Activated T-helper 1 cell treated with Interleukin-2 at 50 U/mL for 16 hours (primary cell): ENCODE data around the gene SLC44A4.
"Not testable (repeated sequence)": the region's sequence is repeated elsewhere in the genome, so short reads cannot be mapped to it uniquely, and the experiment has no call there.

ENCODE experiments used
- DNase-seq: peaks from one replicate; pipeline ENCODE4 v3.0.0-alpha.2; 2020; ENCODE audit warnings: low read depth

Gene SLC44A4

DNA sequence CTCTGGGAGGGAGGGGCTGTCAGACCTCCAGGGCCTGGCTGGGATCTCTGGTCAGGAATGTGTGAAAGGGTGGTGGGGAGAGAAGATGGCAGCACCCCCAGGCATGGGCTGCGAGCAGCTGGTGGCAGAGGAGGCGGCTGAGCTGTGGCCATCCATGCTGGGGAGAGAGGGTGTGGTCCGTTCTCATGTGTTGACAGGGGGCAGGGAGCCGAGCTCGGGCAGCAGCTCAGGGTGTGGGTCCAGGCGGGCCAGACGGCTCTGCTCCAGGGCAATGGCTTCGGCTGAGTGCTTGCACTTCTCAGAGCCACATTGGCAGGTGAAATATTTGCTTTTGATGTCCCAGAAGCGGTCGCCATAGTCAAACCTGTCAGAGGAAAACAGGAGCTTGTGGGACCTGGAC, 1.1 kb upstream of the SLC44A4 start:
- no peak for DNase-seq

DNA sequence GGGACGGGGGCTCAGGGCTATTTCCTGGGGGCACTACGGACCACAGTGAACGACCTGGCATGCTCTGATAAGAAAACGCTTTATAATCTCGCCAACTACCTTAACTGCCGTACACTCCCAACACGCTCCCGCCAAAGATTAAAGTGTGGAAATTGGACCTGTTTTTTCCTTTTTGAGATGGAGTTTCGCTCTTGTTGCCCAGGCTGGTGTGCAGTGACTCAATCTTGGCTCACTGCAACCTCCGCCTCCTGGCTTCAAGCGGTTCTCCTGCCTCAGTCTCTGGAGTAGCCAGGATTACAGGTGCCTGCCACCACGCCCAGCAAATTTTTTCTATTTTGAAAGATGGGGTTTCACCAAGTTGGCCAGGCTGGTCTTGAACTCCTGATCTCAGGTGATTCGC, 346 bp upstream of the SLC44A4 start:
- no peak for DNase-seq

DNA sequence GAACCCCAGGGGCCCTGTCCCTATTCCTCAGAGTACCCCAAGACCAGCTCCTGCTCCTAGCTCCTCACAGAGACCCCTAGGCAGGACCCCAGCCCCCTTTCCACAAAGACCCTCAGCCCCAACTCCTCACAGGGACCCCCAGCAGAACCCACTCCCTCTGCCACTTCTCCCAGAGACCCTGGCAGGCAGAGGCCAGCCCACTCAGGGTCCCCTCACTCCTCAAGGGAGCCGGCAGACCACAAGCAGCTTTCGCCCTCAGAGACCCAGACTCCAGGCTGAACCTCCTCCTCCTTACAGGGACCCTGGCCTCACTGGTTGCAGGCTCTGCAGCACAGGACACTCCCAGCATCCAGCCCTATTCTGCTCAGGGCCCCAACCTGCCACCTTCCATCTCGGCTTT, 575 bp downstream of the SLC44A4 start:
- DNase-seq, result no peak

DNA sequence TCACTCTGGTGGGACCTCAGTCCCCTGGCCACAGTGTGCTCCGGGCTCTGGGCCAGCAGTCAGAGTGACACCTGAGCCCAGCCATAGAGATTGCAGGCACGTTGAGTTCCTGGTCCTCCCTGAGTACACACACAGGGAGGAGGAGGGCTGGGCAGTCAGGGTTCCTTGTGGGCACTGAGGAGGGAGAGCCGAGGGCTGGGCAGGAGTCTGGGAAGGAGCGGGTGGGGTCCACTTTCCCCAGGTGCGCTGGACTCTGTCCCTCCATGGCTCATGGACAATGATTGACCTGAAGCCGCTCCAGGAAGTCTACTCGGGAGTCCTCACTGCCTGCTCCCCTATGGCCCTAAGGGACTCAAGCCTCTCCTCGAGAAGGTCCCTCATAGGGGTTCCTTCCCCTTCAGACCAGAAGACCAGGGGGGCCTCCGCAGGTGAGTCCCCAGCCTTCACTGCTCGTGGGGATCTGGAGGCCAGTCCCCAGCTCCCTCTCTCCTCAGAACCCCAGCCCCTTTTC, 1.1 kb downstream of the SLC44A4 start:
- no peak for DNase-seq

DNA sequence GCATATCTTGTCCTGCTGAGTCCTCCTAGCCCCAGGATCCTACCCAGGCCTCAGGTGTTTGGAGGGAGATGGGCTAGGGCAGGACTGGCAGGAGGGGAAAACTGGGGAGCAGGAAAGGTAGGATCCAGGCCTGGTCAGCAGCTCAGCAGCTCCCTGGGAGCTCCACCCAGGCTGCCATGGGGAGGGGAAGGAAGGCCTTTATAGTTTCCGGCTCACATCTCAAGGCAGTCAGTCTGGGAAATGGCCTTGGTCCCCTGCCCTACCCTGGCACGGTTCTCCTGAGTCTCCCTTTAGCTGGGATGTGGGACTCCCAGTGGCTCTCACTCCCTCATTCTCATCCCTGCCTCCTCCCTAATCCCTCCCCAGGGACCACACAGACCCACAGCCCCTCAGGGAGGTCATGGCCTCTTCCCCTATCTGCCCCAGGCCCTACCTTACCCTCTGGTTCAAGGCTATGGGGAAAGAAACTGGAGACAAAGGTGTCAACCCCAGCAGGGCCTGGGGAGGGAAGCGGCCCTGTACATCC, 1.6 kb downstream of the SLC44A4 start:
- DNase-seq, result no peak

DNA sequence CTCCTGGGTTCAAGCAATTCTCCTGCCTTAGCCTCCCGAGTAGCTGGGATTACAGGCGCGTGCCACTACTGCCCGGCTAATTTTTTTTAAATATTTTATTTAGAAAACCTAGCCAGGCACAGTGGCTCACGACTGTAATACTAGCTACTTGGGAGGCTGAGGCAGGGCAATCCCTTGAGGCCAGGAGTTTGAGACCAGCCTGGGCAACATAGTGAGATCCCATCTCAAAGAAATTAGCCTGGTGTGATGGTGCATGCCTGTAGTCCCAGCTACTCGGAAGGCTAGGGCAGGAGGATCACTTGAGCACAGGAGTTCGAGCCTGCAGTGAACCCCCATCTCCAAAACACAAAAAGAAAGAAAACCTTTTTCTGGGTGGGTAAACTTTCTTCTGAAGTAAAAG, 2.4 kb downstream of the SLC44A4 start:
- DNase-seq, result no peak

DNA sequence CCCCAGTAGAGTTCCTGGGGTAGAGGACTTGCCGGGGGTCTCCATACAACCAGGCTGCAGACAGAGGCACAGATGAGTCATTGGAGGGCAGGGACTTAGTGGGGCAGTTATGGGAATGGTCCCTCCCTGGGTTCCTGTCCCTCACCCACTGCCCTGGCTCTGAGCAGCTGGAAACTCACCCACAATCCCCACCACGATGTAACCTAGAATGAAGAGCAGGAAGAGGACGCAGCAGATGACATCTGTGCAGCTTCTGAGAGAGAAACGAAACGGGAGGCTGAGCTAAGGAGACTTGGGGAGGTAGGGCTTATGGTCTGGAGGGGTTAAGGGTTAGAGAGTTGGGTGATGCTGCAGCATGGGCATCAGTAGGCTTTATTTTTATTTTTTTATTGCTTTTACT, 2.9 kb downstream of the SLC44A4 start:
- DNase-seq, result no peak

DNA sequence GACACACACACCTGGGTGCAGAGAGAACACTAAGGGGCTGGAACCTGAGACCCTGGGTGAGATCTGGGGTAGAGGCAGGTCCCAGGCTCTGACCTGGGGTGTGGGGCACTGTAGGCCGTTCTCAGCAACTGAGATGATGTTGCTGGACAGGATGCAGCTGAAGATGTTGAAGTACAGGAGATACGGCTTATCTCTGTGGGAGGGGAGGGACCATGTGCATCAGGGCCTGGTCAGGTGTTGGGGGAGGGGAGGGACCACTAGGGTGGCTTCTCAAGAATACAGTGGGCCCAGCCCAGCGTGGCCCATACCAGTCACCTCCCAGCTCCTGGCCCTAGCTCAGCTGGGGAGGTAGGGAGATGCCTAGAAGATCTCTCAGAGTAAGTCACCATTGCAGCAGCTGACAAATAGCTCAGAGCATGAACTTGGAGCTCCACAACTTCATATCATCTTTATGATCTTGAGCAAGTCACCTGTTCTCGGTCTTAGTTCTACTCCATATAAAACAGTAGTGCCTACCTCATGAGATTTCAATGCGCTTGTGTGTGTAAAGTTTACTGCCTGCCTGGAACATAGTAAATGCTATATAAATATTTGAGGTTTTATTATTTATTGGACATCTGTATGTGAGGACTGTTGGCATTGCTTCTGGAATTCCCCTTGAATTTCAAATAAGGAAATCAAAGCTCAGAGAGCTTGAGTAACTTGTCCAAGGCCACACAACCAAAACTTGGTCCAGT, 3.8 kb downstream of the SLC44A4 start:
- no peak for DNase-seq

DNA sequence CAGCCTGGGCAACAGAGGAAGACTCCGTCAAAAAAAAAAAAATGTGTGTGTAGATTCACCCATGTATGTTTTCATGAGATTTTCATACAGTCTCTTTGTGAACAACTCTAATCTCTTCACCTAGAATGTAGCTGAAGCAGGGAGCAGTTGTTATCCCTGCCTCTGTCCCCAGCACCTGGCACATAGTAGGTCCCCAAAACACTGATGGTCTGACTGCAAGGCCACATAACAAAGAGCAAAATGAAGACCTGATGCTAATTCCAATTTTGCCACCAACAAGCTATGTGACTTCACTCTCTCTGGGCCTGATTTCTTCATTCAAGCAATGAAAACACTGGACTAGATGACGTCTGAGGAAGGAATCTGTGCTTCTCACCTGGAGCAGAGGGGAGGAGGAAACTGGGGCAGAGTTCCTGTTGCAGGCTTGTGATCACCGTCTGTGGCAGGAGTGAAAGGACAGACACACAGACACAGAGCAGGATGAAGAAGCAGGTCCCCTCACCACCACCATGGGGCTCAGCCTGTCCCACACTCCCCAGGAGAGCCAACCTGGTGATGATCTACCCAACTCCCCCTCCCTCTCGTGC, 4.6 kb downstream of the SLC44A4 start:
- DNase-seq, result no peak

DNA sequence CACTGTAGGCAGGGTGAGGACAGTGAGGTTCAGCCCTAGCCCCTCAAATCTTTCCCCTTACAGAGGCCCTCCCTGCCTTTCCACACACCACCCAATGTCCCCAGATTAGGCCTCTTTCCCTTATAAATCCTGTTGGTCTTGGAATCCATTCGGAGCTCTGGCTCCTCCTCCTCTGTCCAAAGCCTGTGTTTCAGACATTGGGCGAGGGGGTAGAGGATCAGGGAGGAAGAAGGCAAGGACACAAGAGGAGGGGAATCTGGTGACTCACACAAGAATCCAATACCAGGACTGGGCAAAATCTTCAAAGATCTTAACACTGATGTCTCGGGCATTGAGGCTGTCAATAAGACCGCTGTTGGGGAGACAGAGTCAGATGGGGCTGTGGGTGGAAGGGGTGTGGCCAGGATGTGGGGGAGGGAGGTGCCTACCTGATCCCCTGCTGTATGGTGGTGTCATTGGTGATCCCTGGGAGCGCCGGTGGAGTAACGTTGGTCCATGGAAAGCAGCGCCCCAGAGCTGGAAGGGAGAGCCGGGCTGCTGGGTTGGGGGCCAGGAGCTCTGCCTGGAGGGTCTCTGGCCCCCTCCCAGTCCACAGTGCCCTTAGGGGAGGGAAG, 7.6 kb downstream of the SLC44A4 start:
- DNase-seq, result no peak

DNA sequence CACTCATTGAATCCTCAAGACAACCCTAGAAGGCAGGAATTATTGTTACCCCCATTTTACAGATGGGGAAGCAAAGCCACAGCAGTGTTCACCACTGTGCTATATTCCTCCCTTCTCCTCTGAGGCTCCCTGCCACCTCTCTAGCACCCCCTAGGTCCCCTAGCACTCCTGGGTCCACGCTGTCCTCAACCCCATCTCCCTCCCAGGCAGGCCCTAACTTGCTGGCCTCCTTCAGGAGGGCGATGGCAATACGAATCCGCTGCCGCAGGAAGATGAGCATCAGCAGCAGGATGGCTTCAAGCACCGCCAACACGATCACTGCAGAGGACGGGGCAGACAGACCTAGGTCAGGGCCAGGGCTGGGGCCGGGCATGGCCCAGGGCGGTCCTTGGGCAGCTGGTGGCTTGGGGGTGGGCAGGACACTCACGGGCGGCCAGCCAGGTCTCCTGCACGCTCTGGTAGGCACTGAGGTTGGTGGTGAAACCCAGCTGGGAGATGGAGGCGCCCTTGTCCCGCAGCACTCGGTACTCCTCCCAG, 8.3 kb downstream of the SLC44A4 start:
- DNase-seq, result no peak

DNA sequence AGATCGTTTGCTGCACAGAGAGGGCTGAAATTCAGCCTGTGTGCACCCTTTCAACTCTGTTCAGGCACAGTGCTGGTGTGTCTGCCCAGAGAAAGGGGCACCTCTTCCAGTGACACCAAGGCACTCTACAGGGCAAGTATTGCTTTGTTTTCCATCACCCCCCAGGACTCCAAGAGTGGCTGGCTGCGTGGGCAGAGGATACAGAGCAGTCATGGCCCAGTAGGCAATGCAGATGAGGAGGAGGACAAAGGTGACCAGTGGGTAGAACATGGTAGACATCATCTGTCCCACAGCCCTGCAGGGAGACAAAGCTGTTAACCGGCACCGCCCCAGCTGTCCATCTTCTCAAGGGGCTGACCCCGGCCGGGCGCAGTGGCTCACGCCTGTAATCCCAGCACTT, 9.5 kb downstream of the SLC44A4 start:
- DNase-seq, result no peak

DNA sequence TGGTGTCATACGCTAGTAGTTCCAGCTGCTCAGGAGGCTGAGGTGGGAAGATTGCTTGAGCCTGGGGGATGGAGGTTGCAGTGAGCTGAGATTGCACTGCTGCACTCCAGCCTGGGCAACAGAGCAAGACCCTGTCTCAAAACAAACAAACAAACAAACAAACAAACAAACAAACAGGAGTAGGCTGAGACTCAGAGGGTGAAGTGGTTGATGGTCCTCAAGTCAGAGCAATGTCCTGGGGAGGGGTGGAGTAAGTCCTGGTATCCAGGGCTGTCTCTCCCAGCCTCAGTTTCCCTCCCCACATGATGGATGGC, 10.2 kb downstream of the SLC44A4 start:
- not testable (repeated sequence) for DNase-seq

DNA sequence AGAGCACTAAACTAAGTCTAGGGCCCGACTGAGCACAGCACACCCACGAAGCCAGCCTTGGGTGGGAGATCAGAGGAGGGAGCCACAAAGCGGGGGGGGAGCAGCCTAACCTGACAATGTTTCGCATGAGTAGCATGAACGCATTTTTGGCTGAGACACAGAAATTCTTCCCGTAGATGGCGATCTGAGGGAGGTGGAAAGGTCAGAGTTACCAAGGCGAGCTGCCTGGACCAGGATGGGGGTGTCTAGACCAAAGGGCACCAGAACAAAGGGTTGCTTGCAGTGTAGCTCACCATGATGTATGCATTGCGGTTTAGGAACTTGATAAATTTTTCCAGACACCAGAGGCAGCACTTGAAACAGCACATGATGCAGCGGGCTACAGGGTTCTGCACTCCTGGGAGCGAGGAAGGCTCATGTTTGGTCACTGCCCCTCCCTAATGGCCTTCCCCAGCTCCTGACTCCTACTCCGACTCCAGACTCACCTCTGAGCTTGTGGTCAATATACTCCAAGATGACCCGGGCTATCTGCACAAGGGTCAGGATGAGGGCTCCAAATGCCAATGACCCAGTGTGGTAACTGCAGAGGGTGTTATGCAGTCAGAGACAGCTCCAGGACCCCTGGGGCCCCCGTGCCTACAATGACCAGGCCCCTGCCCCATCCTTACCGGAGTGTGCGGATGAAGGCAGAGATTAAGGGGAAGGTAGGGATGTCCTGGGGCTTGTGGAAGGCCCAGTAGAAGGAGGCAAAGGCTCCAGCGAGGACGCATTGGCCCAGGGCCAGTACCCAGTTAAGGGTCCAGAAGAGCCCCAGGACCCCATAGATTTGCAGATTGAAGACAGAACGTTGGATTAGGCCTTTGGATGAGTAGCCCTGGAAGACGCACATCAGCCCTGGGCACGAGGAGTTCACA, 13.3 kb downstream of the SLC44A4 start:
- no peak for DNase-seq

DNA sequence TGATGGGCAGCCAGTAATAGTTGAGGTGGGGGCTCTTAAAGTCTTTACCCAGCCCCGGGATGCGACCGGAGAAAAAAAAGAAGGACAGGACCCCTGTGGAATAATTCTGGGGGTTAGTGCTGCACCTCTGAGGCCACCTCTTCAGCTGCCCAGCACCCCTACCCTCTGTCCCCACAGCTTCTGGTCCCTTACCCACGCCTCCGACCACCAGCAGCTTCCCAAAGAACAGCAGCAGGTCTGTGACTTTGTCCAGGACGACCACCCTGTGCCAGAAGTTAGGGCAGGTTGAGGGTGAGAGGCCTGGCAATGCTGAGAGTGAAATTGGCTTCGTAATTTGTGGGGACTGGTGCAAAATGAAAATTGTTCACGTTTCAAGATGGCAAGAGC, 14.0 kb downstream of the SLC44A4 start:
- no peak for DNase-seq

DNA sequence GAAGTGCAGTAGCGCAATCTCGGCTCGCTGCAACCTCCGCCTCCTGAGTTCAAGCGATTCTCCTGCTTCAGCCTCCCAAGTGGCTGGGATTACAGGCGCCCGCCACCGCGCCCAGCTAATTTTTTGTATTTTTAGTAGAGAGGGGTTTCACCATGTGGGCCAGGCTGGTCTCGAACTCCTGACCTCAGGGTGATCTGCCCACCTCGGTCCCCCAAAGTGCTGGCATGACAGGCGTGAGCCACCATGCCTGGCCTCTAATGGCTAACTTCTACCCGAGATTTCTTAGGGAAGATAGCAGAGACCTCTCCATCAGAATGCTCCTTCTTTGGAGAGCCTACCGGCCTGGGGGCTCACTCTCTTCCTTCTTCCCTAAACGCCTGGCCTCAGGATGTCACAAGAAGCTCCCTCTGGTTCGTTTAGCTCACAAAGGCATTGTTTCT, 14.7 kb downstream of the SLC44A4 start:
- DNase-seq, result not testable (repeated sequence)

DNA sequence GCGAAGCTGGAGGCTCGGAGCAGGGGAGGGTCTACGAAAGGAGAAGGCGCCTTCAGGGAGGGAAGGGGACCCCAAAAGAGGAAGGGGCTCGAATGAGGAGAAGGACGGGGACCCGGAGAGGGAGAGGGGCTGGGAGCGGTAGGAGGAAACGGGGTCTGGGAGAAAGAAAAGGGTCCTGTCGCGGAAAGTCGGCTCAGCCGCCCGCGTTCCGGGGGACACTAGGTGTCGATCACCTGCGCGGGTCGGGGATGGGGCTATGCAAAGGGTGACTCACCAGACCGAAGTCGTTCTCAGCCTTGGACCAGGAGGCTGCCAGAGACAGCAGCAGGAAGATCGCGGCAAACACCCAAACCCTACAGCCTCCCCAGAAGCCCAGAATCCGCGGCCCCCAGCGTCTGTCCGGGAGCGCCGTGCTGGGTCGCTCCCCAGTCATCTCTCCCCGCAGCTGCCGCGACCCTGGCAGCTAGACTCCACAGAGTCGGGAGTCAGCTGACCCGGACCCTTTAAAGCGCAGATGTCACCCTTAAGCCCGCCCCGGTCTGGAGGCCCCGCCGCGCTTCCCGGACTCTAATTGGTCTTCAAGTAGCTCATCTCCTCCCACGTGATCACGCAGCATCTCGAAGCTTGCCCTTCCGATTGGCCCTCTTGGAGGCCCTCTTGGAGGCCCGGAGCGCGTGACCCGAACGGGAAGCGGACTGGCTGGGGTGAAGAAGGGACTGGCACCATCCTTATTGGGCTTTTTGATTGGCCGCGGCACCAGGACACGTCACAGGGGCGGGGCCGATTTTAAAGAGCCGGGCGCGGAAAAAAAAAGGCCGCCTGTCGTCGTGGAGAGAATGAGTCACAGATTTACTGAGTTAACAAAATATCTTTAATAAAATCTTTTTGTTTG, 16.2 kb downstream of the SLC44A4 start, which contains the start of gene NEU1:
Gene NEU1 (minus strand): TSS at position 478 of the 892 bp plus-strand sequence. CDS start 45 bp downstream, at position 433.
- DNase-seq, result peak; percentile 98

DNA sequence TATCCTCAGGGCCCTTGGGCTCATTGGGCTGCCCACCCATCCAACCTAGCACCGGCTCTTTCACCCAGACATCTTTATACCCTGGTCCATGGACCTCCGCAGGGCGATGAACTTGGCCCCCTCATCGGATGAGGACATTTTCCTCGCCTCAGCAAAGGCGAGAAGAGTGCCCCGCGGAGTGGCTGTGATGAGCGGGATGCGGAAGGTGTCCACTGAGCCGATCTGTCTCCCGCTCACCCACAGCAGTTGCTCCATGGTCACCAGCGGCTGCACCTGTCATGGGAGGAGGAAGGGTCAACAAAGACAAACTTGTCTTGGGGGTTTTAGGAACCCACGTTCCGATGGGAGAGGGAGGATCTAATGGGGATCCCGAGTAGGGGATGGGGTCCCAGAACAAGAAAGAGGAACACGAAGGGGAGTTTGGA, 16.9 kb downstream of the SLC44A4 start:
- no peak for DNase-seq

DNA sequence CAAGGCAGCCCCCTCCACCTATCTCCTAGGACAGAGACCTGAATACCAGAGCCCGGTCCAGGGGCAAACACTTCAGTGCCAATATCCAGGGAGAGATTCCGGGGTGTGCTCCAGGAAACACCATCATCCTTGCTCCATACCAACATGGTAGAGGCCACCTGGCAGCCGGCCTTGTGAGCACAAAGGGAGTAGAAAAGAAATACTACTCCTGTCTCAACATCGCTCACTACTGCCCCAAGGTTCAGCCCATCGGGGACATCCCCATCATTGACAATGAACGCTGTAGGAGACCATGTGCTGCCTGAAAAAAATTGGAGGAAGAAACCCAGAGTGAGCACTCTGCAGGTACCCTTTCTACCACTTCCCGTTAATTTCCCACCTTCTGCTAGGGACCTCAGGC, 17.6 kb downstream of the SLC44A4 start:
- no peak for DNase-seq

DNA sequence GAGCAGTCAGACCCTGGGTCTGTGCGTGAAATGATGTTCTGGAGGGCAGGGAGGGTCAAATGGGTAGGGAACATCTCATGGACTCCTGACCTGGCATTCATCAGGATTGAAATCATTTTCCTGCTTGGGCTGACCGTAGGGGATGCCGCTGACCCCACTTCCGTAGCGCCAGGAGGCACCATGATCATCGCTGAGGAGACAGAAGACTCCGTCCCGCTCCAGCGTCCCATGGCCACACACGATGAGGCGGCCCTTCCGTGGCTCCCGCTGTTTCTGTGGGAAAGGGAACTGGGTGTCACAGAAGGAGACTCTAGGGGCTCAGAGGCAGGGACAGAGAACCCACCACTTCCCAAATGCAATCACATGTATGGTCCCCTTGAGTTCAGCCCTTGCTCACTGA, 18.4 kb downstream of the SLC44A4 start:
- no peak for DNase-seq

DNA sequence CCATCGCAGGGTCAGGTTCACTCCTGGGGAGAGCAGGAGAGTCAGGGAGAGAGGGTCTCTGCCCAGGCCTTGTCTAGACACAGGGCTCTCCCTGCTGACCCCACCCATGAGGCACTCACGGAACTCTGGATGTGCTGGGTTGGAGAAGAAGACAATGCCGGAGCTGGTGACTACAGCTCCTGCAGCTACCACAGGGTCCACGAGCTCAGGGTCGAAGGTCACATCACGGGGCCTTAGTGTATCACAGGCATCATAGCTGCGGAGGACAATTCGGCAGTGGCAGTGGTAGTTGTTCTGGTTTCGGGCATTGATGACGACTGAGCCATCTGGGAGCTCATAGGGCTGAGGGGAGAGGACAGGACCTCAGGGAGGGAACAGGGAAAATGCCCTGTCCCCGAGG, 18.9 kb downstream of the SLC44A4 start:
- no peak for DNase-seq
